Tibial nerve (tissue), 4 donors: ENCODE data around the gene PLEKHG4.

Source experiments
- EP300 ChIP-seq, 2 donors: sonication (generic); formaldehyde crosslinking; IDR thresholded peaks; one replicate each; pipeline ENCODE4 v1.6.1; 2017; ENCODE audit warnings: antibody characterized with exemption in 2 of 2, mild to moderate bottlenecking in 1 of 2
- POLR2A ChIP-seq, 2 donors: fragments of 450-650 bp; IDR thresholded peaks; one replicate each; pipeline ENCODE4 v1.6.1; 2017; ENCODE audit warnings: antibody characterized with exemption in 2 of 2, mild to moderate bottlenecking in 2 of 2, moderate library complexity in 2 of 2
- TF ChIP-seq, protein P1 (sequence below), 5 experiments: fragments of 200-600 bp in 3 of 5; fragments of 450-650 bp in 2 of 5; sonication (generic) in 3 of 5; IDR thresholded peaks; one replicate each; pipeline ENCODE4 v1.5.1; 2016 to 2019; ENCODE audit warnings: antibody characterized with exemption in 5 of 5, mild to moderate bottlenecking in 3 of 5, moderate library complexity in 2 of 5

DNA sequence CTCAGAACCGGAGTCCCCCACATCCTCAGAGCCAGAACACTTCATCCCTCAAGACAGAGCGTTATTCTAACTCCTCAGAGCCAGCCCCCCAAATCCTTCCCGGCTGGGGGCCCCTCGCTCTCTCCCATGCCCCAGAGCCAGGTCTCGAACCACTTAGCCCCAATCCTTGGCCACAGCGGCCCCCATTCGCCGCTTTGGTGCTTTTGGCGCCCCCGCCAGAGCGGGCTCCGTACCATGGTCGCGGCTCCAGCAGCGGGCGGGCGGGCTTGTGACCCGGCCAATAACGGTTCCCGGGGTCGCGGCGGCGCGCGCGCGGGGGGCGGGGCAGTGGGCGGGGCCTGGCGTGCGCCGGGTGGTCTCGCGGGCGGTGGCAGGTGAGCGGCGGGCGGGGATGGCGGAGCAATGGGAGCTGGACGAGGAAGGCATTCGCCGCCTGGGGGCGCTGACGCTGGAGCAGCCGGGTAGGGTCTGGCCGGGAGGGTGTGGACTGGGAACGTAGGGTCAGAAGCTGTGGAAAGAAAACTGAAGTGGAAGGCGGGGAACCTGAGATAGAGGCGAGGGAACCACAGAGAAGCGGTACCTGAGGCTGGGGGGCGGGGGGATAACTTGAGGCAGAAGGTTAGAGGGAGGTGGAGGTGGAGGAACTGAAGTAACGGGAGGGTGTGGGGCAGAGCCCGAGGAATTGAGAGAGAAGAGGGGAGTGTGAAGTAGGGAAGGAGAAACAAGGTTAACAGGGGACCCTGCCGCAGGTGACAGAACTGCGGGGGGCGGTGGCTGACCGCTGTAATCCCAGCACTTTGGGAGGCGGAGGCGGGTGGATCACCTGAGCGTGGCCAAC lies 47.4 kb downstream of the PLEKHG4 start, which contains the start of the genes KCTD19 and LRRC36:
- TF ChIP-seq, protein P1, sequence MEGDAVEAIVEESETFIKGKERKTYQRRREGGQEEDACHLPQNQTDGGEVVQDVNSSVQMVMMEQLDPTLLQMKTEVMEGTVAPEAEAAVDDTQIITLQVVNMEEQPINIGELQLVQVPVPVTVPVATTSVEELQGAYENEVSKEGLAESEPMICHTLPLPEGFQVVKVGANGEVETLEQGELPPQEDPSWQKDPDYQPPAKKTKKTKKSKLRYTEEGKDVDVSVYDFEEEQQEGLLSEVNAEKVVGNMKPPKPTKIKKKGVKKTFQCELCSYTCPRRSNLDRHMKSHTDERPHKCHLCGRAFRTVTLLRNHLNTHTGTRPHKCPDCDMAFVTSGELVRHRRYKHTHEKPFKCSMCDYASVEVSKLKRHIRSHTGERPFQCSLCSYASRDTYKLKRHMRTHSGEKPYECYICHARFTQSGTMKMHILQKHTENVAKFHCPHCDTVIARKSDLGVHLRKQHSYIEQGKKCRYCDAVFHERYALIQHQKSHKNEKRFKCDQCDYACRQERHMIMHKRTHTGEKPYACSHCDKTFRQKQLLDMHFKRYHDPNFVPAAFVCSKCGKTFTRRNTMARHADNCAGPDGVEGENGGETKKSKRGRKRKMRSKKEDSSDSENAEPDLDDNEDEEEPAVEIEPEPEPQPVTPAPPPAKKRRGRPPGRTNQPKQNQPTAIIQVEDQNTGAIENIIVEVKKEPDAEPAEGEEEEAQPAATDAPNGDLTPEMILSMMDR (IDR thresholded peaks at IDR 0.05): peak in 4 of 5 experiments; percentile 33 to 58 (median 47)
- TF ChIP-seq POLR2A (IDR thresholded peaks at IDR 0.05) (no peak), EP300 (IDR thresholded peaks at IDR 0.05) (no peak)
